Duodenal mucosa (tissue), 2 donors: ENCODE measurements around the gene PARP1.

Source experiments
- H3K27ac ChIP-seq: one replicate; pipeline ENCODE4 v1.7.0; 2013; ENCODE audit warnings: low read depth, low read length
- H3K27me3 ChIP-seq, 2 donors: one replicate each; pipeline ENCODE4 v1.7.0; 2013; ENCODE audit warnings: low read length in 2 of 2, control low read depth in 1 of 2; ENCODE audit not compliant: insufficient read depth in 2 of 2, control insufficient read depth in 1 of 2
- H3K36me3 ChIP-seq, 2 donors: one replicate each; pipeline ENCODE4 v1.7.0; 2013; ENCODE audit warnings: low read length in 2 of 2, control low read depth in 1 of 2; ENCODE audit not compliant: insufficient read depth in 2 of 2, control insufficient read depth in 1 of 2
- H3K4me1 ChIP-seq, 2 donors: one replicate each; pipeline ENCODE4 v1.7.0; 2013; ENCODE audit warnings: low read length in 2 of 2, control low read depth in 1 of 2; ENCODE audit not compliant: insufficient read depth in 2 of 2, control insufficient read depth in 1 of 2
- H3K4me3 ChIP-seq, 2 donors: one replicate each; pipeline ENCODE4 v1.7.0; 2013; ENCODE audit warnings: low read length in 2 of 2, low read depth in 1 of 2
- H3K9ac ChIP-seq, 2 donors: one replicate each; pipeline ENCODE4 v1.7.0; 2013; ENCODE audit warnings: low read length in 2 of 2, low read depth in 1 of 2
- H3K9me3 ChIP-seq, 2 donors: one replicate each; pipeline ENCODE4 v1.7.0; 2013; ENCODE audit warnings: low read length in 2 of 2, control low read depth in 1 of 2; ENCODE audit not compliant: control insufficient read depth in 1 of 2

The PARP1 gene

GRCh38 chr1:226420328-226420727 lies 12.4 kb upstream of the PARP1 start:
- no peaks in the 10 kb centered on the region for H3K36me3 ChIP-seq
- H3K27ac ChIP-seq = no peak overlapping the region
- H3K9me3 ChIP-seq = no peaks in the 10 kb centered on the region
- H3K9ac ChIP-seq = no peak overlapping the region
- H3K4me3 ChIP-seq = no peak overlapping the region
- H3K4me1 ChIP-seq = peaks cover 3 to 6% of the 10 kb centered on the region in 2 donors
- no peaks in the 10 kb centered on the region for H3K27me3 ChIP-seq

GRCh38 chr1:226419284-226420029 lies 11.6 kb upstream of the PARP1 start:
- Histone ChIP-seq H3K4me1 (peaks cover 3 to 6% of the 10 kb centered on the region in 2 donors), H3K36me3 (no peaks in the 10 kb centered on the region), H3K4me3 (no peak overlapping the region), H3K27me3 (no peaks in the 10 kb centered on the region), H3K27ac (no peak overlapping the region), H3K9ac (no peak overlapping the region), H3K9me3 (no peaks in the 10 kb centered on the region)

- Histone ChIP-seq H3K4me3 (no peak overlapping the region), H3K9me3 (no peaks in the 10 kb centered on the region), H3K4me1 (peaks cover 3 to 6% of the 10 kb centered on the region in 2 donors), H3K27me3 (no peaks in the 10 kb centered on the region), H3K27ac (no peak overlapping the region), H3K9ac (no peak overlapping the region), H3K36me3 (no peaks in the 10 kb centered on the region)
Observed at GRCh38 chr1:226417830-226418546, 10.1 kb upstream of the PARP1 start.

GRCh38 chr1:226417350-226417749 lies 9.5 kb upstream of the PARP1 start:
- Histone ChIP-seq H3K27ac (no peak overlapping the region), H3K9me3 (no peaks in the 10 kb centered on the region), H3K4me3 (no peak overlapping the region), H3K4me1 (peaks cover 3 to 6% of the 10 kb centered on the region in 2 donors), H3K27me3 (no peaks in the 10 kb centered on the region), H3K36me3 (no peaks in the 10 kb centered on the region), H3K9ac (no peak overlapping the region)

- Histone ChIP-seq H3K27ac (no peak overlapping the region), H3K36me3 (no peaks in the 10 kb centered on the region), H3K27me3 (no peaks in the 10 kb centered on the region), H3K4me1 (no peaks in the 10 kb centered on the region), H3K4me3 (no peak overlapping the region), H3K9ac (no peak overlapping the region), H3K9me3 (no peaks in the 10 kb centered on the region)
Observed at GRCh38 chr1:226414098-226414698, 6.3 kb upstream of the PARP1 start.

GRCh38 chr1:226411619-226412018 lies 3.7 kb upstream of the PARP1 start:
- Histone ChIP-seq H3K9me3 (no peaks in the 10 kb centered on the region), H3K4me3 (no peak overlapping the region), H3K36me3 (no peaks in the 10 kb centered on the region), H3K4me1 (peaks cover 1 to 5% of the 10 kb centered on the region in 2 donors), H3K27me3 (no peaks in the 10 kb centered on the region), H3K9ac (no peak overlapping the region), H3K27ac (no peak overlapping the region)

GRCh38 chr1:226410958-226411357 lies 3.1 kb upstream of the PARP1 start:
- Histone ChIP-seq H3K4me3 (no peak overlapping the region), H3K27me3 (no peaks in the 10 kb centered on the region), H3K9ac (no peak overlapping the region), H3K4me1 (peaks cover 8 to 11% of the 10 kb centered on the region in 2 donors), H3K36me3 (no peaks in the 10 kb centered on the region), H3K27ac (no peak overlapping the region), H3K9me3 (no peaks in the 10 kb centered on the region)

- no peak overlapping the region for H3K27ac ChIP-seq
- H3K4me1 ChIP-seq = peaks cover 14 to 25% of the 10 kb centered on the region in 2 donors
- H3K4me3 ChIP-seq = no peak overlapping the region
- H3K9me3 ChIP-seq = no peaks in the 10 kb centered on the region
- no peak overlapping the region for H3K9ac ChIP-seq
- no peaks in the 10 kb centered on the region for H3K27me3 ChIP-seq
- H3K36me3 ChIP-seq = no peaks in the 10 kb centered on the region
Observed at GRCh38 chr1:226409392-226409791, 1.5 kb upstream of the PARP1 start.

GRCh38 chr1:226408285-226409184 lies 642 bp upstream of the PARP1 start:
- Histone ChIP-seq H3K27me3 (no peaks in the 10 kb centered on the region), H3K9me3 (no peaks in the 10 kb centered on the region), H3K4me3 (peak overlapping the region; percentile 64 to 77), H3K9ac (peak overlapping the region in 1 of 2 donors; percentile 7), H3K36me3 (no peaks in the 10 kb centered on the region), H3K27ac (no peak overlapping the region), H3K4me1 (peaks cover 23 to 33% of the 10 kb centered on the region in 2 donors)
